ENCODE data around the gene SHD. TPM values are rescaled to one million over a fixed set of nuclear protein-coding genes. Genes with fewer than 3 reads are reported as not detected.
"Not testable (repeated sequence)": the region's sequence is repeated elsewhere in the genome, so short reads cannot be mapped to it uniquely, and the experiment has no call there.

The SHD gene
- total RNA-seq, 2 experiments from 2014 or later = not detected

- ATAC-seq = no peak
- DNase-seq = peak; percentile 30
- CTCF ChIA-PET = no interaction called here
- intact Hi-C loops (cut with DNase I, micrococcal nuclease) = no loop called here
- Mint-ChIP-seq H3K27me3 (peaks cover 14% of the 10 kb centered on the region), H3K9me3 (ENCODE audit: low read depth) (no peaks in the 10 kb centered on the region), H3K36me3 (ENCODE audit: low read depth) (no peaks in the 10 kb centered on the region), H3K27ac (no peak overlapping the region), H3K4me1 (peaks cover 2% of the 10 kb centered on the region), H3K4me3 (no peak overlapping the region)
- POLR2A ChIA-PET = no interaction called here
These were observed 5.3 kb downstream of the SHD start for GRCh38 chr19:4284176-4284958.

- CTCF ChIA-PET = interaction anchor here (0.6 kb wide), 1 partner anchor 63 kb away, joined by 3 read pairs; no protein-coding TSS in a partner anchor
- POLR2A ChIA-PET = no interaction called here
- Mint-ChIP-seq H3K4me3 (no peak overlapping the region), H3K36me3 (ENCODE audit: low read depth) (no peaks in the 10 kb centered on the region), H3K27ac (no peak overlapping the region), H3K27me3 (peaks cover 12% of the 10 kb centered on the region), H3K4me1 (no peaks in the 10 kb centered on the region), H3K9me3 (ENCODE audit: low read depth) (no peaks in the 10 kb centered on the region)
- ATAC-seq (no peak), DNase-seq (no peak)
- intact Hi-C loops (cut with DNase I, micrococcal nuclease) = no loop called here
These were observed 5.9 kb downstream of the SHD start for GRCh38 chr19:4284974-4285373.

GRCh38 chr19:4286141-4286540, 7.1 kb downstream of the SHD start:
- H3K4me3 Mint-ChIP-seq; H3K27me3 Mint-ChIP-seq; POLR2A ChIA-PET; H3K36me3 Mint-ChIP-seq (ENCODE audit: low read depth); ATAC-seq; intact Hi-C loops (cut with DNase I, micrococcal nuclease); H3K27ac Mint-ChIP-seq; H3K4me1 Mint-ChIP-seq; H3K9me3 Mint-ChIP-seq (ENCODE audit: low read depth); CTCF ChIA-PET; DNase-seq: not testable (repeated sequence)

GRCh38 chr19:4288091-4288777, 9.2 kb downstream of the SHD start:
- H3K4me3 Mint-ChIP-seq = no peak overlapping the region
- H3K9me3 Mint-ChIP-seq (ENCODE audit: low read depth) = no peaks in the 10 kb centered on the region
- no peaks in the 10 kb centered on the region for H3K27me3 Mint-ChIP-seq
- no peak overlapping the region for H3K27ac Mint-ChIP-seq
- no peaks in the 10 kb centered on the region for H3K36me3 Mint-ChIP-seq (ENCODE audit: low read depth)
- DNase-seq = no peak
- no peak for ATAC-seq
- ChIA-PET POLR2A (no interaction called here), CTCF (interaction anchor here (0.7 kb wide), 1 partner anchor 64 kb away, joined by 3 read pairs; no protein-coding TSS in a partner anchor)
- no peaks in the 10 kb centered on the region for H3K4me1 Mint-ChIP-seq
- intact Hi-C loops (cut with DNase I, micrococcal nuclease) = no loop called here

GRCh38 chr19:4291184-4291732, 12.2 kb downstream of the SHD start:
- intact Hi-C loops (cut with DNase I, micrococcal nuclease) = no loop called here
- CTCF ChIA-PET = interaction anchor here (0.6 kb wide), 1 partner anchor 279 kb away, joined by 3 read pairs; no protein-coding TSS in a partner anchor
- no peaks in the 10 kb centered on the region for H3K36me3 Mint-ChIP-seq (ENCODE audit: low read depth)

GRCh38 chr19:4292515-4292914, 13.4 kb downstream of the SHD start:
- Mint-ChIP-seq H3K4me3 (no peak overlapping the region), H3K36me3 (ENCODE audit: low read depth) (no peaks in the 10 kb centered on the region), H3K9me3 (ENCODE audit: low read depth) (no peaks in the 10 kb centered on the region), H3K4me1 (peaks cover 2% of the 10 kb centered on the region), H3K27me3 (no peaks in the 10 kb centered on the region), H3K27ac (no peak overlapping the region)
- intact Hi-C loops (cut with DNase I, micrococcal nuclease) = no loop called here
- ATAC-seq = no peak
- ChIA-PET CTCF (interaction anchor here (0.6 kb wide), 1 partner anchor 353 kb away, joined by 3 read pairs; no protein-coding TSS in a partner anchor), POLR2A (no interaction called here)
- no peak for DNase-seq

More at GRCh38 chr19:4291184-4291732, 12.2 kb downstream of the SHD start:
- Mint-ChIP-seq H3K27ac (no peak overlapping the region), H3K27me3 (no peaks in the 10 kb centered on the region), H3K4me3 (no peak overlapping the region), H3K9me3 (ENCODE audit: low read depth) (no peaks in the 10 kb centered on the region), H3K4me1 (no peaks in the 10 kb centered on the region)
- ATAC-seq (no peak), DNase-seq (no peak)
- POLR2A ChIA-PET = no interaction called here

- CTCF ChIA-PET = interaction anchor here (0.9 kb wide), 1 partner anchor 28 kb away, joined by 4 read pairs; no protein-coding TSS in a partner anchor
- POLR2A ChIA-PET = no interaction called here
- no peak overlapping the region for H3K4me3 Mint-ChIP-seq
- H3K27me3 Mint-ChIP-seq = no peaks in the 10 kb centered on the region
- H3K9me3 Mint-ChIP-seq (ENCODE audit: low read depth) = no peaks in the 10 kb centered on the region
- H3K36me3 Mint-ChIP-seq (ENCODE audit: low read depth) = no peaks in the 10 kb centered on the region
- intact Hi-C loops (cut with DNase I, micrococcal nuclease) = no loop called here
- DNase-seq (no peak), ATAC-seq (no peak)
- no peak overlapping the region for H3K27ac Mint-ChIP-seq
- H3K4me1 Mint-ChIP-seq = peaks cover 12% of the 10 kb centered on the region
These were observed 15.3 kb downstream of the SHD start for GRCh38 chr19:4294389-4294788.

GRCh38 chr19:4295972-4296771, 17.1 kb downstream of the SHD start:
- CTCF ChIA-PET = interaction anchor here (0.6 to 1.4 kb wide), 3 partner anchors 29 to 128 kb away, joined by 3 to 6 read pairs (median 6); no protein-coding TSS in a partner anchor
- ATAC-seq = no peak
- POLR2A ChIA-PET = no interaction called here

GRCh38 chr19:4297901-4298809, 19.1 kb downstream of the SHD start:
- POLR2A ChIA-PET = interaction anchor here (0.6 to 1.3 kb wide), 2 partner anchors 31 to 118 kb away, joined by 3 to 11 read pairs; no protein-coding TSS in a partner anchor
- H3K36me3 Mint-ChIP-seq (ENCODE audit: low read depth) = no peaks in the 10 kb centered on the region
- ATAC-seq (peak; percentile 83), DNase-seq (peak; percentile 76)
- intact Hi-C loops (cut with DNase I, micrococcal nuclease) = no loop called here
- H3K27me3 Mint-ChIP-seq = no peaks in the 10 kb centered on the region
- H3K27ac Mint-ChIP-seq = peak overlapping the region; percentile 48
- H3K4me1 Mint-ChIP-seq = peaks cover 34% of the 10 kb centered on the region
- H3K9me3 Mint-ChIP-seq (ENCODE audit: low read depth) = no peaks in the 10 kb centered on the region
- H3K4me3 Mint-ChIP-seq = no peak overlapping the region
- CTCF ChIA-PET = interaction anchor here (1.0 kb wide), 1 partner anchor 21 kb away, joined by 3 read pairs; no protein-coding TSS in a partner anchor

More at GRCh38 chr19:4295972-4296771, 17.1 kb downstream of the SHD start:
- H3K27ac Mint-ChIP-seq = no peak overlapping the region
- H3K36me3 Mint-ChIP-seq (ENCODE audit: low read depth) = no peaks in the 10 kb centered on the region
- H3K4me1 Mint-ChIP-seq = peaks cover 17% of the 10 kb centered on the region
- no peak for DNase-seq
- no peaks in the 10 kb centered on the region for H3K9me3 Mint-ChIP-seq (ENCODE audit: low read depth)
- no peaks in the 10 kb centered on the region for H3K27me3 Mint-ChIP-seq
- intact Hi-C loops (cut with DNase I, micrococcal nuclease) = no loop called here
- H3K4me3 Mint-ChIP-seq = no peak overlapping the region

GRCh38 chr19:4298810-4299550, 19.9 kb downstream of the SHD start:
- Mint-ChIP-seq H3K36me3 (ENCODE audit: low read depth) (no peaks in the 10 kb centered on the region), H3K4me1 (peaks cover 42% of the 10 kb centered on the region), H3K27me3 (no peaks in the 10 kb centered on the region), H3K9me3 (ENCODE audit: low read depth) (no peaks in the 10 kb centered on the region), H3K4me3 (no peak overlapping the region), H3K27ac (peak overlapping the region; percentile 48)
- ChIA-PET POLR2A (interaction anchor here (0.6 to 1.3 kb wide), 2 partner anchors 32 to 119 kb away, joined by 3 to 11 read pairs; no protein-coding TSS in a partner anchor), CTCF (no interaction called here)
- intact Hi-C loops (cut with DNase I, micrococcal nuclease) = no loop called here
- no peak for DNase-seq
- ATAC-seq = peak; percentile 4

All from activated CD4-positive, alpha-beta T cell treated with anti-CD3 and anti-CD28 coated beads for 36 hours (primary cell).